ENCODE results near the gene DLG5. TPM values are rescaled to one million over a fixed set of nuclear protein-coding genes. Genes with fewer than 3 reads are reported as not detected.

Gene DLG5
- total RNA-seq, result 27.3 and 30.0 TPM in 2 replicates

GRCh38 chr10:77926566-77927401 is at the start of gene DLG5:
DLG5 (minus strand) TSS chr10:77926755; CDS start chr10:77926520, 235 bp downstream.

Other genes starting within 250 kb of the DLG5 start
- 14.7 and 15.0 TPM in 2 replicates for gene POLR3A, start 102.8 kb upstream of the DLG5 start, total RNA-seq
- 2,326 and 2,498 TPM in 2 replicates for gene RPS24, start 107.1 kb upstream of the DLG5 start, total RNA-seq

Data from myometrial cell (primary cell).